ENCODE measurements around the gene GNPTG.

- TF ChIP-seq, protein P1, sequence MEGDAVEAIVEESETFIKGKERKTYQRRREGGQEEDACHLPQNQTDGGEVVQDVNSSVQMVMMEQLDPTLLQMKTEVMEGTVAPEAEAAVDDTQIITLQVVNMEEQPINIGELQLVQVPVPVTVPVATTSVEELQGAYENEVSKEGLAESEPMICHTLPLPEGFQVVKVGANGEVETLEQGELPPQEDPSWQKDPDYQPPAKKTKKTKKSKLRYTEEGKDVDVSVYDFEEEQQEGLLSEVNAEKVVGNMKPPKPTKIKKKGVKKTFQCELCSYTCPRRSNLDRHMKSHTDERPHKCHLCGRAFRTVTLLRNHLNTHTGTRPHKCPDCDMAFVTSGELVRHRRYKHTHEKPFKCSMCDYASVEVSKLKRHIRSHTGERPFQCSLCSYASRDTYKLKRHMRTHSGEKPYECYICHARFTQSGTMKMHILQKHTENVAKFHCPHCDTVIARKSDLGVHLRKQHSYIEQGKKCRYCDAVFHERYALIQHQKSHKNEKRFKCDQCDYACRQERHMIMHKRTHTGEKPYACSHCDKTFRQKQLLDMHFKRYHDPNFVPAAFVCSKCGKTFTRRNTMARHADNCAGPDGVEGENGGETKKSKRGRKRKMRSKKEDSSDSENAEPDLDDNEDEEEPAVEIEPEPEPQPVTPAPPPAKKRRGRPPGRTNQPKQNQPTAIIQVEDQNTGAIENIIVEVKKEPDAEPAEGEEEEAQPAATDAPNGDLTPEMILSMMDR (IDR thresholded peaks at IDR 0.05; ENCODE audit: extremely low read depth in 1 of 2, insufficient read depth in 1 of 2, low read depth in 1 of 2, low read length in 2 of 2) = no peak
- no peak for TF ChIP-seq POLR2AphosphoS5 (IDR thresholded peaks at IDR 0.05; ENCODE audit: insufficient read depth, low read depth, low read length)
- TF ChIP-seq, protein P2, sequence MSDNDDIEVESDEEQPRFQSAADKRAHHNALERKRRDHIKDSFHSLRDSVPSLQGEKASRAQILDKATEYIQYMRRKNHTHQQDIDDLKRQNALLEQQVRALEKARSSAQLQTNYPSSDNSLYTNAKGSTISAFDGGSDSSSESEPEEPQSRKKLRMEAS (IDR thresholded peaks at IDR 0.05; ENCODE audit: insufficient read depth, insufficient read length) = no peak
- no peak for TF ChIP-seq MYC (IDR thresholded peaks at IDR 0.05; ENCODE audit: low read depth, low read length)
- TF ChIP-seq GATA2 (IDR thresholded peaks at IDR 0.05; ENCODE audit: insufficient read depth, insufficient read length, low read depth, low read length) = no peak
- TF ChIP-seq POLR2A (IDR thresholded peaks at IDR 0.05; ENCODE audit: low read depth, low read length) = no peak
These were observed 5.9 kb upstream of the GNPTG start for GRCh38 chr16:1345651-1346421.
